ENCODE data around the gene NPAS3.

The NPAS3 gene

GRCh38 chr14:33359288-33359881, 420.7 kb downstream of the NPAS3 start:
- peaks cover 27% of the 10 kb centered on the region for H3K4me1 Mint-ChIP-seq
- H3K9me3 Mint-ChIP-seq: no peaks in the 10 kb centered on the region
- TF ChIP-seq CTCF (IDR thresholded peaks at IDR 0.05; ENCODE audit: unreplicated experiment in 3 of 3): no peak
- H3K36me3 Mint-ChIP-seq (ENCODE audit: low read depth): no peaks in the 10 kb centered on the region
- peaks cover 11% of the 10 kb centered on the region for H3K27me3 Mint-ChIP-seq (ENCODE audit: low read depth)
- no peak overlapping the region for H3K27ac Mint-ChIP-seq
- no peak overlapping the region for H3K4me3 Mint-ChIP-seq

- H3K4me3 Mint-ChIP-seq: no peak overlapping the region
- TF ChIP-seq CTCF (IDR thresholded peaks at IDR 0.05; ENCODE audit: unreplicated experiment in 3 of 3): no peak
- H3K4me1 Mint-ChIP-seq: peaks cover 12% of the 10 kb centered on the region
Measured at GRCh38 chr14:33362934-33363333, 424.3 kb downstream of the NPAS3 start.

GRCh38 chr14:33363682-33364081, 425.0 kb downstream of the NPAS3 start:
- H3K4me1 Mint-ChIP-seq: peaks cover 12% of the 10 kb centered on the region
- no peak overlapping the region for H3K4me3 Mint-ChIP-seq
- no peaks in the 10 kb centered on the region for H3K9me3 Mint-ChIP-seq
- no peaks in the 10 kb centered on the region for H3K36me3 Mint-ChIP-seq (ENCODE audit: low read depth)
- H3K27ac Mint-ChIP-seq: no peak overlapping the region
- no peak for TF ChIP-seq CTCF (IDR thresholded peaks at IDR 0.05; ENCODE audit: unreplicated experiment in 3 of 3)
- peaks cover 8% of the 10 kb centered on the region for H3K27me3 Mint-ChIP-seq (ENCODE audit: low read depth)

More at GRCh38 chr14:33362934-33363333, 424.3 kb downstream of the NPAS3 start:
- no peaks in the 10 kb centered on the region for H3K9me3 Mint-ChIP-seq
- no peak overlapping the region for H3K27ac Mint-ChIP-seq
- H3K27me3 Mint-ChIP-seq (ENCODE audit: low read depth): peaks cover 10% of the 10 kb centered on the region
- H3K36me3 Mint-ChIP-seq (ENCODE audit: low read depth): no peaks in the 10 kb centered on the region

GRCh38 chr14:33364466-33364865, 425.8 kb downstream of the NPAS3 start:
- Mint-ChIP-seq H3K9me3 (no peaks in the 10 kb centered on the region), H3K36me3 (ENCODE audit: low read depth) (no peaks in the 10 kb centered on the region), H3K27ac (no peak overlapping the region), H3K27me3 (ENCODE audit: low read depth) (peaks cover 5% of the 10 kb centered on the region), H3K4me1 (peaks cover 12% of the 10 kb centered on the region), H3K4me3 (no peak overlapping the region)
- no peak for TF ChIP-seq CTCF (IDR thresholded peaks at IDR 0.05; ENCODE audit: unreplicated experiment in 3 of 3)

GRCh38 chr14:33369041-33369440, 430.4 kb downstream of the NPAS3 start:
- no peak for TF ChIP-seq CTCF (IDR thresholded peaks at IDR 0.05; ENCODE audit: unreplicated experiment in 3 of 3)
- Mint-ChIP-seq H3K27ac (no peak overlapping the region), H3K9me3 (no peaks in the 10 kb centered on the region), H3K27me3 (ENCODE audit: low read depth) (peaks cover 3% of the 10 kb centered on the region), H3K4me1 (peaks cover 6% of the 10 kb centered on the region), H3K4me3 (no peak overlapping the region), H3K36me3 (ENCODE audit: low read depth) (no peaks in the 10 kb centered on the region)

- H3K4me3 Mint-ChIP-seq: no peak overlapping the region
- no peaks in the 10 kb centered on the region for H3K9me3 Mint-ChIP-seq
- no peak for TF ChIP-seq CTCF (IDR thresholded peaks at IDR 0.05; ENCODE audit: unreplicated experiment in 3 of 3)
- H3K4me1 Mint-ChIP-seq: no peaks in the 10 kb centered on the region
- no peak overlapping the region for H3K27ac Mint-ChIP-seq
- H3K27me3 Mint-ChIP-seq (ENCODE audit: low read depth): peaks cover 3% of the 10 kb centered on the region
- no peaks in the 10 kb centered on the region for H3K36me3 Mint-ChIP-seq (ENCODE audit: low read depth)
Measured at GRCh38 chr14:33369972-33370371, 431.3 kb downstream of the NPAS3 start.

All from nephron (organoid).